PC-9 (cell line): Measurements from ENCODE around the gene PHEX.

Source experiments
- EZH2 ChIP-seq: fragments of 200-600 bp; sonication (generic); IDR thresholded peaks from 2 replicates; pipeline ENCODE4 v1.8.0; 2017; ENCODE audit warnings: antibody characterized with exemption, low read depth
- TF ChIP-seq, protein P1 (sequence below): fragments of 200-600 bp; sonication (generic); conservative IDR thresholded peaks from 2 replicates; pipeline ENCODE4 v1.6.1; 2017; ENCODE audit warnings: mixed run types, antibody characterized with exemption, mild to moderate bottlenecking, moderate library complexity

DNA sequence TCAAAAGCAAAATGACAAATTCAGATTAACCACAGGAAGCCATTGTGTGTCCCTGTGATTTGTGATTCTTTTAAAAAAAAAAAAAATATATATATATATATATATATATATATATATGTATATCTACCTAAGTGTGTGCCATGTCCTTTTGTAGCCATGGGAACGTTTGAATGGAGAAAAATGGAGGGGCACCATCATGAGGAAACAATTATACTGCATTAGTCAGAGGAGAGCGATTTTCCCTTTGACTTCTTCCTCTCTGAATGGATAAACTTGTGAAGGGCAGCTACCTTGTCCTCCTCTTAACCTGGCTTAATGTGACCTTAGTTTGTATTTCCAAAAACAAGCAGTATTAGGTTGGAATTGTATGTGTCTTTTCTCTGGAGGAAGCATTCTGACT is 217.2 kb downstream of the PHEX start:
- TF ChIP-seq, protein P1, sequence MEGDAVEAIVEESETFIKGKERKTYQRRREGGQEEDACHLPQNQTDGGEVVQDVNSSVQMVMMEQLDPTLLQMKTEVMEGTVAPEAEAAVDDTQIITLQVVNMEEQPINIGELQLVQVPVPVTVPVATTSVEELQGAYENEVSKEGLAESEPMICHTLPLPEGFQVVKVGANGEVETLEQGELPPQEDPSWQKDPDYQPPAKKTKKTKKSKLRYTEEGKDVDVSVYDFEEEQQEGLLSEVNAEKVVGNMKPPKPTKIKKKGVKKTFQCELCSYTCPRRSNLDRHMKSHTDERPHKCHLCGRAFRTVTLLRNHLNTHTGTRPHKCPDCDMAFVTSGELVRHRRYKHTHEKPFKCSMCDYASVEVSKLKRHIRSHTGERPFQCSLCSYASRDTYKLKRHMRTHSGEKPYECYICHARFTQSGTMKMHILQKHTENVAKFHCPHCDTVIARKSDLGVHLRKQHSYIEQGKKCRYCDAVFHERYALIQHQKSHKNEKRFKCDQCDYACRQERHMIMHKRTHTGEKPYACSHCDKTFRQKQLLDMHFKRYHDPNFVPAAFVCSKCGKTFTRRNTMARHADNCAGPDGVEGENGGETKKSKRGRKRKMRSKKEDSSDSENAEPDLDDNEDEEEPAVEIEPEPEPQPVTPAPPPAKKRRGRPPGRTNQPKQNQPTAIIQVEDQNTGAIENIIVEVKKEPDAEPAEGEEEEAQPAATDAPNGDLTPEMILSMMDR, result no peak
- TF ChIP-seq EZH2, result no peak
